MM.1S (cell line): ENCODE results near the gene NCAPG.
"Not testable (repeated sequence)": the region's sequence is repeated elsewhere in the genome, so short reads cannot be mapped to it uniquely, and the experiment has no call there.

ENCODE experiments used
- DNase-seq: peaks from one replicate; pipeline ENCODE4 v3.0.0-alpha.2; 2015
- H2AFZ ChIP-seq: fragments of 300-600 bp; sonication (generic); 2 replicates; pipeline ENCODE4 v1.6.0; 2016; ENCODE audit warnings: antibody characterized with exemption, low read length
- H3F3A ChIP-seq: fragments of 300-600 bp; sonication (generic); 2 replicates; pipeline ENCODE4 v1.6.1; 2016; ENCODE audit warnings: mild to moderate bottlenecking, antibody characterized with exemption, low read length, moderate library complexity, mixed read lengths; ENCODE audit not compliant: insufficient read depth
- H3K27ac ChIP-seq: fragments of 300-600 bp; sonication (generic); 2 replicates; pipeline ENCODE4 v1.5.1; 2016; ENCODE audit warnings: mild to moderate bottlenecking, low read length
- H3K27me3 ChIP-seq: fragments of 300-600 bp; sonication (generic); replicated peaks from 2 replicates; pipeline ENCODE4 v1.6.0; 2016; ENCODE audit warnings: low read length; ENCODE audit not compliant: insufficient read depth
- H3K36me3 ChIP-seq: fragments of 300-600 bp; sonication (generic); replicated peaks from 2 replicates; pipeline ENCODE4 v1.6.1; 2016; ENCODE audit warnings: mild to moderate bottlenecking, low read length, mixed read lengths; ENCODE audit not compliant: insufficient read depth
- H3K4me1 ChIP-seq: fragments of 300-600 bp; sonication (generic); 2 replicates; pipeline ENCODE4 v1.6.1; 2016; ENCODE audit warnings: low read length, mixed read lengths
- H3K4me2 ChIP-seq: fragments of 300-600 bp; sonication (generic); 2 replicates; pipeline ENCODE4 v1.6.0; 2016; ENCODE audit warnings: low read depth, low read length
- H3K4me3 ChIP-seq: fragments of 300-600 bp; sonication (generic); 2 replicates; pipeline ENCODE4 v1.5.1; 2016; ENCODE audit warnings: low read length, mixed read lengths
- H3K79me2 ChIP-seq: fragments of 300-600 bp; sonication (generic); 2 replicates; pipeline ENCODE4 v1.6.1; 2016; ENCODE audit warnings: mixed run types, low read length, mixed read lengths
- H3K9ac ChIP-seq: fragments of 300-600 bp; sonication (generic); 2 replicates; pipeline ENCODE4 v1.6.1; 2016; ENCODE audit warnings: low read length, mixed read lengths
- H3K9me2 ChIP-seq: fragments of 300-600 bp; sonication (generic); replicated peaks from 2 replicates; pipeline ENCODE4 v1.6.1; 2016; ENCODE audit warnings: mild to moderate bottlenecking, low read length, mixed read lengths; ENCODE audit not compliant: insufficient read depth
- H3K9me3 ChIP-seq: fragments of 300-600 bp; sonication (generic); replicated peaks from 2 replicates; pipeline ENCODE4 v1.6.1; 2016; ENCODE audit warnings: mild to moderate bottlenecking, low read length, mixed read lengths; ENCODE audit not compliant: insufficient read depth
- H4K20me1 ChIP-seq: fragments of 300-600 bp; sonication (generic); 2 replicates; pipeline ENCODE4 v1.6.1; 2016; ENCODE audit warnings: mild to moderate bottlenecking, low read length, moderate library complexity, mixed read lengths; ENCODE audit not compliant: insufficient read depth
- EZH2 ChIP-seq: fragments of 300-600 bp; sonication (generic); optimal IDR thresholded peaks from 2 replicates; pipeline ENCODE3; 2017; ENCODE audit warnings: low read depth, mild to moderate bottlenecking, antibody characterized with exemption, low read length, mixed read lengths
- EZH2phosphoT487 ChIP-seq: fragments of 300-600 bp; sonication (generic); IDR thresholded peaks from 2 replicates; pipeline ENCODE4 v1.6.1; 2018; ENCODE audit warnings: antibody characterized with exemption, low read length
- TF ChIP-seq, protein P1 (sequence below): fragments of 300-600 bp; sonication (generic); IDR thresholded peaks from 2 replicates; pipeline ENCODE4 v1.5.1; 2016; ENCODE audit warnings: antibody characterized with exemption, low read length, mixed read lengths

NCAPG gene

DNA sequence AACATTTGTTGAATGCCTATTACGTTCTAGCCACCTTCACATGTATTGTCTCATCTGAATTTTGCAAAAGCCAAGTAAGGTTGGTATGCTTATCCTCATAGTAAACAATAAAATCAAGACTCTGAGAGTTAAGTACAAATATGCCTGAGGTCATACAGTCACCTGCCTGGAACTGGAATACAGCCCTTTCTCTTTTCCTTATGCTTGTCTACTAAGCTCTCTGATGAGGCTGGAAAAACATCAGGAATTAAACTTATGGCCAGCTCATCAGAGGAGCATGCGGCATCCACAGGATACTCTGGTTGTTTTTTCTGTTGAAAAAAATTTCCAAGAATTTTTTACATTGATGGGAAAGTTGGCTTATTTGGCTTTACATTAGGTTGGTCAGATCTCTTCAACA lies 35.5 kb downstream of the NCAPG start:
- no peaks in the 10 kb centered on the region for H3K9me3 ChIP-seq
- peaks cover 4% of the 10 kb centered on the region; the same call in 1 of the 2 replicates for H3F3A ChIP-seq
- no peaks in the 10 kb centered on the region for H4K20me1 ChIP-seq
- no peak overlapping the region for H3K4me2 ChIP-seq
- no peak overlapping the region for H3K27ac ChIP-seq
- H2AFZ ChIP-seq: no peak overlapping the region
- no peak for DNase-seq
- H3K4me3 ChIP-seq: no peak overlapping the region
- TF ChIP-seq EZH2phosphoT487: no peak
- TF ChIP-seq, protein P1, sequence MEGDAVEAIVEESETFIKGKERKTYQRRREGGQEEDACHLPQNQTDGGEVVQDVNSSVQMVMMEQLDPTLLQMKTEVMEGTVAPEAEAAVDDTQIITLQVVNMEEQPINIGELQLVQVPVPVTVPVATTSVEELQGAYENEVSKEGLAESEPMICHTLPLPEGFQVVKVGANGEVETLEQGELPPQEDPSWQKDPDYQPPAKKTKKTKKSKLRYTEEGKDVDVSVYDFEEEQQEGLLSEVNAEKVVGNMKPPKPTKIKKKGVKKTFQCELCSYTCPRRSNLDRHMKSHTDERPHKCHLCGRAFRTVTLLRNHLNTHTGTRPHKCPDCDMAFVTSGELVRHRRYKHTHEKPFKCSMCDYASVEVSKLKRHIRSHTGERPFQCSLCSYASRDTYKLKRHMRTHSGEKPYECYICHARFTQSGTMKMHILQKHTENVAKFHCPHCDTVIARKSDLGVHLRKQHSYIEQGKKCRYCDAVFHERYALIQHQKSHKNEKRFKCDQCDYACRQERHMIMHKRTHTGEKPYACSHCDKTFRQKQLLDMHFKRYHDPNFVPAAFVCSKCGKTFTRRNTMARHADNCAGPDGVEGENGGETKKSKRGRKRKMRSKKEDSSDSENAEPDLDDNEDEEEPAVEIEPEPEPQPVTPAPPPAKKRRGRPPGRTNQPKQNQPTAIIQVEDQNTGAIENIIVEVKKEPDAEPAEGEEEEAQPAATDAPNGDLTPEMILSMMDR: no peak
- TF ChIP-seq EZH2: no peak
- no peaks in the 10 kb centered on the region for H3K27me3 ChIP-seq
- H3K9me2 ChIP-seq: no peaks in the 10 kb centered on the region
- no peak overlapping the region for H3K9ac ChIP-seq
- peaks cover 23% of the 10 kb centered on the region for H3K36me3 ChIP-seq
- H3K79me2 ChIP-seq: 0 out of 2 replicates have a peak, but pooled peaks cover 4% of the 10 kb centered on the region
- no peaks in the 10 kb centered on the region for H3K4me1 ChIP-seq

DNA sequence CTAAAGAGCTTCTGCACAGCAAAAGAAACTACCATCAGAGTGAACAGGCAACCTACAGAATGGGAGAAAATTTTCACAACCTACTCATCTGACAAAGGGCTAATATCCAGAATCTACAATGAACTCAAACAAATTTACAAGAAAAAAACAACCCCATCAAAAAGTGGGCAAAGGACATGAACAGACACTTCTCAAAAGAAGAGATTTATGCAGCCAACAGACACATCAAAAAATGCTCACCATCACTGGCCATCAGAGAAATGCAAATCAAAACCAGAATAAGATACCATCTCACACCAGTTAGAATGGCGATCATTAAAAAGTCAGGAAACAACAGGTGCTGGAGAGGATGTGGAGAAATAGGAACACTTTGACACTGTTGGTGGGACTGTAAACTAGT lies 39.5 kb downstream of the NCAPG start:
- not testable (repeated sequence) for H2AFZ ChIP-seq, H3K4me3 ChIP-seq, H3F3A ChIP-seq, H3K9ac ChIP-seq, H3K4me2 ChIP-seq, H3K9me2 ChIP-seq, DNase-seq, H4K20me1 ChIP-seq, H3K9me3 ChIP-seq, H3K27me3 ChIP-seq, H3K4me1 ChIP-seq, H3K36me3 ChIP-seq, H3K79me2 ChIP-seq, H3K27ac ChIP-seq

DNA sequence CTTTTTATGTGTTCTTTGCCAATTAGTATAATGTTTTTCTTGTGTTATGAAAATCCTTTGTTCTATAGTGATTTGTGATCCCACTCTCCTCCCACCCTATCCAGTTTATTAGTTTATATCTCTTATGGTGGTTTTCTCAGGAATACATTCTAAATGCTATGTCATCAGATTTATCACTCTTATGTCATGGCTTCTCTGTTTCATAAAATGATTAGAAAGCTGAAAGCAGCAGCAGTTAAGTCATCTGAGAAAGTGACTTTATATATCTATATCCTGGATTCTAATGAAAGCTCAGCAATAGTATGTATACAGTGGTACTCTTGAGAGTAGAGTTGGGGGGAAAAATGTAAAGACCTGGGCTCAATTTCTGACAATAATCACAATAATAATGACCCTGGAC lies 41.2 kb downstream of the NCAPG start:
- Histone ChIP-seq H3K36me3 (no peaks in the 10 kb centered on the region), H3K4me2 (no peak overlapping the region), H3K9me2 (no peaks in the 10 kb centered on the region), H4K20me1 (no peaks in the 10 kb centered on the region), H3K9me3 (no peaks in the 10 kb centered on the region), H3K27me3 (no peaks in the 10 kb centered on the region), H3F3A (no peaks in the 10 kb centered on the region; the same call in 1 of the 2 replicates), H2AFZ (no peak overlapping the region), H3K4me1 (no peaks in the 10 kb centered on the region), H3K27ac (no peak overlapping the region), H3K79me2 (no peaks in the 10 kb centered on the region), H3K4me3 (no peak overlapping the region), H3K9ac (no peak overlapping the region)
- DNase-seq: no peak
- TF ChIP-seq, protein P1: no peak
- TF ChIP-seq EZH2phosphoT487 (no peak), EZH2 (no peak)

DNA sequence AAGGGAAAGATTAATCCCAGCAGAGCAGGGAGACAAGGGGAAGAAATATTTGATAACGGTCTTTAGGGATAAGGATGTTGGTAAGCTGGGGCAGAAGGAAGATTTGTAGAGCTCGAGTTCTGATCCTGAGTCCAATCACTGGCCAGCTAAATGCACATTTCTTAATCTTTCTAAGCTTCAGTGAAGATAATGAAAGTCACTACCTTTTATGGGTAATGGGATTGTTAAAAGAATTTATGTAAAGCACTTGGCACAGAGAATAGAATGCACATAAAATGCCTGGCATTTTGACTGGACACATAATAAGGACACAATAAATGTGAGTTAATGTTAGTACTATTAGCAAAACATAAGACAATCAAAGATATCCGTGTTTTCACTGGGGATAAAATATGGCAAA lies 43.3 kb downstream of the NCAPG start:
- Histone ChIP-seq H3K4me2 (no peak overlapping the region), H4K20me1 (no peaks in the 10 kb centered on the region), H3K27me3 (no peaks in the 10 kb centered on the region), H3F3A (no peaks in the 10 kb centered on the region; the same call in 1 of the 2 replicates), H3K9me2 (no peaks in the 10 kb centered on the region), H3K36me3 (no peaks in the 10 kb centered on the region), H3K9ac (no peak overlapping the region), H3K79me2 (no peaks in the 10 kb centered on the region), H3K27ac (no peak overlapping the region), H2AFZ (no peak overlapping the region), H3K9me3 (no peaks in the 10 kb centered on the region), H3K4me1 (no peaks in the 10 kb centered on the region), H3K4me3 (no peak overlapping the region)
- DNase-seq: no peak
- TF ChIP-seq EZH2 (no peak), EZH2phosphoT487 (no peak)
- TF ChIP-seq, protein P1: no peak
